Testis (tissue), 2 donors: ENCODE measurements around the gene ZNF791.

Source experiments
- CTCF ChIP-seq, 3 experiments: fragments of 450-650 bp in 2 of 3; fragments of 200-600 bp in 1 of 3; sonication (generic) in 1 of 3; IDR thresholded peaks; one replicate each; pipeline ENCODE4 v1.5.1; 2016 to 2019; ENCODE audit warnings: antibody characterized with exemption in 3 of 3, mild to moderate bottlenecking in 2 of 3, moderate library complexity in 1 of 3
- POLR2A ChIP-seq: fragments of 450-650 bp; IDR thresholded peaks from one replicate; pipeline ENCODE4 v1.6.1; 2017; ENCODE audit warnings: antibody characterized with exemption, mild to moderate bottlenecking, moderate library complexity

GRCh38 chr19:12665671-12666264, 55.0 kb downstream of the ZNF791 start:
- TF ChIP-seq CTCF (IDR thresholded peaks at IDR 0.05) = no peak
- TF ChIP-seq POLR2A = no peak
